Osteoblast (primary cell): ENCODE measurements around the gene SH3RF1. TPM values are rescaled to one million over a fixed set of nuclear protein-coding genes. Genes with fewer than 3 reads are reported as not detected.

Source experiments
- DNase-seq: peaks from one replicate; pipeline ENCODE4 v3.0.0; 2011; ENCODE audit warnings: low spot score, mixed read lengths; ENCODE audit not compliant: insufficient read length; ENCODE audit errors: missing footprints
- H2AFZ ChIP-seq: 2 replicates; pipeline ENCODE4 v1.6.0; 2011; ENCODE audit warnings: mild to moderate bottlenecking, low read length
- H3K27ac ChIP-seq: 2 replicates; pipeline ENCODE4 v1.5.1; 2011; ENCODE audit warnings: mild to moderate bottlenecking, low read depth, low read length, moderate library complexity
- H3K27me3 ChIP-seq: 2 replicates; pipeline ENCODE4 v1.6.0; 2012; ENCODE audit warnings: mild to moderate bottlenecking, control low read depth, inconsistent platforms, low read length, moderate library complexity; ENCODE audit not compliant: insufficient read depth
- H3K36me3 ChIP-seq: 2 replicates; pipeline ENCODE4 v1.5.1; 2011; ENCODE audit warnings: mild to moderate bottlenecking, low read length, control low read depth, moderate library complexity; ENCODE audit not compliant: insufficient read depth
- H3K4me1 ChIP-seq: 2 replicates; pipeline ENCODE4 v1.5.1; 2011; ENCODE audit warnings: mild to moderate bottlenecking, low read length, control low read depth, moderate library complexity; ENCODE audit not compliant: insufficient read depth
- H3K4me2 ChIP-seq: 2 replicates; pipeline ENCODE4 v1.6.0; 2011; ENCODE audit warnings: mild to moderate bottlenecking, low read length; ENCODE audit not compliant: insufficient read depth
- H3K4me3 ChIP-seq: fragments of 200-600 bp; sonication (generic); 3 replicates; pipeline ENCODE4 v1.5.1; 2012; ENCODE audit warnings: mild to moderate bottlenecking, low read length, inconsistent platforms; ENCODE audit not compliant: insufficient read depth
- H3K79me2 ChIP-seq: 2 replicates; pipeline ENCODE4 v1.6.0; 2012; ENCODE audit warnings: mild to moderate bottlenecking, low read length, control low read depth, inconsistent platforms; ENCODE audit not compliant: insufficient read depth
- H3K9me3 ChIP-seq: 2 replicates; pipeline ENCODE4 v1.5.1; 2011; ENCODE audit warnings: low read depth, low read length, control low read depth
- H4K20me1 ChIP-seq: 2 replicates; pipeline ENCODE4 v1.6.0; 2012; ENCODE audit warnings: mild to moderate bottlenecking, low read length, control low read depth; ENCODE audit not compliant: insufficient read depth
- CTCF ChIP-seq: IDR thresholded peaks from 2 replicates; pipeline ENCODE4 v1.5.1; 2011; ENCODE audit warnings: mild to moderate bottlenecking, low read depth, low read length, moderate library complexity; ENCODE audit errors: extremely low read depth
- total RNA-seq: library from RNA; depleted of rRNA; stranded (reverse); fragments of >200 nt; gene quantifications from 2 replicates; pipeline ENCODE4 v1.2.3, GENCODE V29; 2012

The SH3RF1 gene
- total RNA-seq, 1 donor: 37.6 TPM

GRCh38 chr4:169256856-169257761, 13.6 kb downstream of the SH3RF1 start:
- H2AFZ ChIP-seq: no peak overlapping the region
- H4K20me1 ChIP-seq: peaks cover 76% of the 10 kb centered on the region
- H3K79me2 ChIP-seq: peaks cover 90% of the 10 kb centered on the region
- H3K4me2 ChIP-seq: peak overlapping the region; percentile 59
- H3K4me1 ChIP-seq: peaks cover 96% of the 10 kb centered on the region
- DNase-seq: no peak
- no peaks in the 10 kb centered on the region for H3K27me3 ChIP-seq
- no peaks in the 10 kb centered on the region for H3K9me3 ChIP-seq
- peak overlapping the region; percentile 34 for H3K27ac ChIP-seq
- TF ChIP-seq CTCF: no peak
- peaks cover 19% of the 10 kb centered on the region for H3K36me3 ChIP-seq
- H3K4me3 ChIP-seq: no peak overlapping the region

GRCh38 chr4:169256101-169256612, 14.6 kb downstream of the SH3RF1 start:
- DNase-seq: no peak
- H3K27ac ChIP-seq: peak overlapping the region; percentile 85
- no peak for TF ChIP-seq CTCF

DNA sequence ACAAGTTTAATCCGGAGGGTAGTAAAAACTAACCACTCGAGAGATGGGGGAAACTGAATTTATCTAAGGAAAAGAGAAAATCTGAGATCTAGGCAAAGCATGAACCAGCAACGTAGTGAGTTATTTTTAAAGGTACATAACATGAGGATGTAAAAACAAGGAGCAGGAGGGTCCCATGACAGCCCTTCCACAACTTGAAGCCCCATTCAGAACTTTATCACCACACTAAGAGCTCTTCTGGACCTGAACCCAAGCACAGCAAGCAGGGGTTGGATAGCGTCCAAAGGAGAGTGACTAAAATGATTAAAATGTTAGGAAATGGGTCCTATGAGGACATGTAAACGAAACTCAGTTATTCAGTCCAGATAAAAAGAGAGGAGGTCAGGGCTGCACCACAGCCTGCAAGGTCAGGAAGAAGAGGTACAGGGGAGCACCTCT, 16.2 kb downstream of the SH3RF1 start:
- H2AFZ ChIP-seq: no peak overlapping the region
- H3K79me2 ChIP-seq: peaks cover 90% of the 10 kb centered on the region
- H3K36me3 ChIP-seq: peaks cover 12% of the 10 kb centered on the region
- peak overlapping the region; percentile 59 for H3K4me2 ChIP-seq
- peak overlapping the region; percentile 37 for H3K4me3 ChIP-seq
- H3K9me3 ChIP-seq: no peaks in the 10 kb centered on the region
- H4K20me1 ChIP-seq: peaks cover 75% of the 10 kb centered on the region
- no peak for TF ChIP-seq CTCF
- peak overlapping the region; percentile 85 for H3K27ac ChIP-seq
- H3K27me3 ChIP-seq: no peaks in the 10 kb centered on the region
- H3K4me1 ChIP-seq: peaks cover 100% of the 10 kb centered on the region
- DNase-seq: no peak

More at GRCh38 chr4:169256101-169256612, 14.6 kb downstream of the SH3RF1 start:
- H3K4me3 ChIP-seq: no peak overlapping the region
- H2AFZ ChIP-seq: no peak overlapping the region
- H3K4me1 ChIP-seq: peaks cover 100% of the 10 kb centered on the region
- H3K27me3 ChIP-seq: no peaks in the 10 kb centered on the region
- H3K9me3 ChIP-seq: no peaks in the 10 kb centered on the region
- H3K36me3 ChIP-seq: peaks cover 17% of the 10 kb centered on the region
- peak overlapping the region; percentile 59 for H3K4me2 ChIP-seq
- H3K79me2 ChIP-seq: peaks cover 90% of the 10 kb centered on the region
- peaks cover 77% of the 10 kb centered on the region for H4K20me1 ChIP-seq

- Histone ChIP-seq H3K9me3 (no peaks in the 10 kb centered on the region), H3K4me2 (peak overlapping the region; percentile 59), H3K4me1 (peaks cover 99% of the 10 kb centered on the region), H3K36me3 (peaks cover 12% of the 10 kb centered on the region), H4K20me1 (peaks cover 74% of the 10 kb centered on the region), H3K4me3 (peak overlapping the region; percentile 37), H3K79me2 (peaks cover 90% of the 10 kb centered on the region), H2AFZ (no peak overlapping the region), H3K27ac (peak overlapping the region; percentile 85), H3K27me3 (no peaks in the 10 kb centered on the region)
- no peak for DNase-seq
- no peak for TF ChIP-seq CTCF
Observed at GRCh38 chr4:169253904-169254303, 16.9 kb downstream of the SH3RF1 start.
